Measurements from ENCODE around the gene SLC24A3.

Gene SLC24A3

GRCh38 chr20:19440660-19441527, 228.5 kb downstream of the SLC24A3 start:
- H3K4me3 ChIP-seq (ENCODE audit: low read depth, low read length): no peak overlapping the region
- no peak for TF ChIP-seq CTCF (IDR thresholded peaks at IDR 0.05; ENCODE audit: borderline replicate concordance, insufficient read depth, low read depth, low read length)

- no peak overlapping the region for H3K4me3 ChIP-seq (ENCODE audit: low read depth, low read length)
Observed at GRCh38 chr20:19446246-19446645, 233.8 kb downstream of the SLC24A3 start.

GRCh38 chr20:19448632-19449031, 236.2 kb downstream of the SLC24A3 start:
- no peak for TF ChIP-seq CTCF (IDR thresholded peaks at IDR 0.05; ENCODE audit: borderline replicate concordance, insufficient read depth, low read depth, low read length)
- no peak overlapping the region for H3K4me3 ChIP-seq (ENCODE audit: low read depth, low read length)

More at GRCh38 chr20:19446246-19446645, 233.8 kb downstream of the SLC24A3 start:
- TF ChIP-seq CTCF (IDR thresholded peaks at IDR 0.05; ENCODE audit: borderline replicate concordance, insufficient read depth, low read depth, low read length): no peak

GRCh38 chr20:19449051-19449450, 236.6 kb downstream of the SLC24A3 start:
- no peak for TF ChIP-seq CTCF (IDR thresholded peaks at IDR 0.05; ENCODE audit: borderline replicate concordance, insufficient read depth, low read depth, low read length)
- H3K4me3 ChIP-seq (ENCODE audit: low read depth, low read length): no peak overlapping the region

GRCh38 chr20:19451231-19451922, 238.9 kb downstream of the SLC24A3 start:
- H3K4me3 ChIP-seq (ENCODE audit: low read depth, low read length): no peak overlapping the region
- TF ChIP-seq CTCF (IDR thresholded peaks at IDR 0.05; ENCODE audit: borderline replicate concordance, insufficient read depth, low read depth, low read length): no peak

GRCh38 chr20:19451923-19452295, 239.5 kb downstream of the SLC24A3 start:
- no peak for TF ChIP-seq CTCF (IDR thresholded peaks at IDR 0.05; ENCODE audit: borderline replicate concordance, insufficient read depth, low read depth, low read length)
- H3K4me3 ChIP-seq (ENCODE audit: low read depth, low read length): no peak overlapping the region
